ENCODE results near the gene CYLD.

The CYLD gene

DNA sequence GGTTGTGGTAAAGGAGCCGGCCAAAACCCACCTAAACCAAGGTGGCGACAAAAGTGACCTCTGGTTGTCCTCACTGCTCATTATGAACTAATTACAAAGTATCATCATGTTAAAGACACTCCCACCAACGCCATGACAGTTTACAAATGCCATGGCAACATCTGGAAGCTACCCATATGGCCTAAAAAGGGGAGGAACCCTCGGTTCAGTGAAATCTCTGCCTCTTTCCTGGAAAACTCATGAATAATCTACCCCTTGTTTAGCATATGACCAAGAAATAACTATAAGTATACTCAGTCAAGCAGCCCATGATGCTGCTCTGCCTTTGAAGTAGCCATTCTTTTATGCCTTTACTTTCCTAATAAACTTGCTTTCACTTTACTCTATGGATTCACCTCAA, 72.2 kb downstream of the CYLD start:
- TF ChIP-seq, protein P1, sequence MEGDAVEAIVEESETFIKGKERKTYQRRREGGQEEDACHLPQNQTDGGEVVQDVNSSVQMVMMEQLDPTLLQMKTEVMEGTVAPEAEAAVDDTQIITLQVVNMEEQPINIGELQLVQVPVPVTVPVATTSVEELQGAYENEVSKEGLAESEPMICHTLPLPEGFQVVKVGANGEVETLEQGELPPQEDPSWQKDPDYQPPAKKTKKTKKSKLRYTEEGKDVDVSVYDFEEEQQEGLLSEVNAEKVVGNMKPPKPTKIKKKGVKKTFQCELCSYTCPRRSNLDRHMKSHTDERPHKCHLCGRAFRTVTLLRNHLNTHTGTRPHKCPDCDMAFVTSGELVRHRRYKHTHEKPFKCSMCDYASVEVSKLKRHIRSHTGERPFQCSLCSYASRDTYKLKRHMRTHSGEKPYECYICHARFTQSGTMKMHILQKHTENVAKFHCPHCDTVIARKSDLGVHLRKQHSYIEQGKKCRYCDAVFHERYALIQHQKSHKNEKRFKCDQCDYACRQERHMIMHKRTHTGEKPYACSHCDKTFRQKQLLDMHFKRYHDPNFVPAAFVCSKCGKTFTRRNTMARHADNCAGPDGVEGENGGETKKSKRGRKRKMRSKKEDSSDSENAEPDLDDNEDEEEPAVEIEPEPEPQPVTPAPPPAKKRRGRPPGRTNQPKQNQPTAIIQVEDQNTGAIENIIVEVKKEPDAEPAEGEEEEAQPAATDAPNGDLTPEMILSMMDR (IDR thresholded peaks at IDR 0.05; ENCODE audit: insufficient read depth, low read depth, low read length, missing control alignments) = no peak
- no peak overlapping the region for H3K4me3 ChIP-seq (ENCODE audit: low read length)
- no peak for DNase-seq (ENCODE audit: low read depth)

DNA sequence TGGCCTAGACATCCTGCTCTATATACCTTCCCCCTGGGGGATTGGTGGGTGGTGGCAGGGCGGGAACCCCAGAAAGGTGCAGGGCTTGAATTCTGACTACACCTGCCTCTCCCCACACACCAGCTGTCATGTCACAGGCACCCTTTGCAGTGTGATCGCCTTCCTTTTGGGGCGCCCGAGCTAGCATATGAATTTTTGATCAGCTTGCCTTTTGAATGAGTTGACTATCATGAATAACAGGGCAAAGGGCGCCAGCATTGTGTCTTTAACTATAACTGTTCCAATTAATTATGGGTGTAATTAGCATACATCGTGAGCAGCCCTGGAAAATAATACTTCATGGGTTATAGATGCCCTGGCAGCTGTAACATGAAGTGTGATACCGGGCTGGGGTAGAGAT, 72.7 kb downstream of the CYLD start:
- DNase-seq (ENCODE audit: low read depth) = no peak
- TF ChIP-seq, protein P1 (IDR thresholded peaks at IDR 0.05; ENCODE audit: insufficient read depth, low read depth, low read length, missing control alignments) = no peak
- no peak overlapping the region for H3K4me3 ChIP-seq (ENCODE audit: low read length)

GRCh38 chr16:50815382-50815781, 73.5 kb downstream of the CYLD start:
- H3K4me3 ChIP-seq (ENCODE audit: low read length) = no peak overlapping the region
- TF ChIP-seq, protein P1 (IDR thresholded peaks at IDR 0.05; ENCODE audit: insufficient read depth, low read depth, low read length, missing control alignments) = no peak
- DNase-seq (ENCODE audit: low read depth) = no peak

DNA sequence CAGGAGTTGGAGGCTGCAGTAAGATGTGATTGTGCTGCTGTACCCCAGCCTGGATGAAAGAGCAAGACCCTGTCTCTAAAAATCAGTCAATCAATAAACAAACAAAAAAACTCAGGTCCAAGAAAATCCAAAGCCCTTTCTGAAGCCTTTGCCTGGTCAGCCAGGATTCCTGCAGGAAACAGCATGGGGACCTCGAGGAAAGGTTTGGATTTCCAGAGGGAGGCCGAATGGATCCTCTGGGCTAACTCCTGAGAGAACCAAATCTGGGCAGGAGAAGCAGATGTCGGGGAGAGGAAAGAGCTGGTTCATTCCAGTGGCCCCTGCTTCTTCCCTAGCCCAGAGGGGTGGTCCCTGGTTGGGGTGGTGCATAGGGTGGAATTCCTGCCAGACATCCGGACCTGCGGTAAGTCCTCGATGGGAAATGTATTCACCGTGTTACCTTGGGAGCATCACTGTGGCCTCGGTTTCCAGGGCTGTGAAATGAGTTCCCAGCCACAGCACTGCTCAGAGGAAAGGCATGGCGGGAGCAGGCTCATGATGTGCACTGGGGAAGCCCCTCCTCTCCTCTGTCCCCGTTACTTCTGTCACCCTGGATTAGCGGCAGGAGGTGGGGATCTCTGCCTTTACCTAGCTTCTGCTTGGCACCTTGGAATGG, 75.1 kb downstream of the CYLD start:
- DNase-seq (ENCODE audit: low read depth) = no peak
- no peak overlapping the region for H3K4me3 ChIP-seq (ENCODE audit: low read length)
- TF ChIP-seq, protein P1 (IDR thresholded peaks at IDR 0.05; ENCODE audit: insufficient read depth, low read depth, low read length, missing control alignments) = no peak

- H3K4me3 ChIP-seq (ENCODE audit: low read length) = no peak overlapping the region
- TF ChIP-seq, protein P1 (IDR thresholded peaks at IDR 0.05; ENCODE audit: insufficient read depth, low read depth, low read length, missing control alignments) = no peak
- DNase-seq (ENCODE audit: low read depth) = no peak
Observed at GRCh38 chr16:50818380-50818779, 76.5 kb downstream of the CYLD start.

DNA sequence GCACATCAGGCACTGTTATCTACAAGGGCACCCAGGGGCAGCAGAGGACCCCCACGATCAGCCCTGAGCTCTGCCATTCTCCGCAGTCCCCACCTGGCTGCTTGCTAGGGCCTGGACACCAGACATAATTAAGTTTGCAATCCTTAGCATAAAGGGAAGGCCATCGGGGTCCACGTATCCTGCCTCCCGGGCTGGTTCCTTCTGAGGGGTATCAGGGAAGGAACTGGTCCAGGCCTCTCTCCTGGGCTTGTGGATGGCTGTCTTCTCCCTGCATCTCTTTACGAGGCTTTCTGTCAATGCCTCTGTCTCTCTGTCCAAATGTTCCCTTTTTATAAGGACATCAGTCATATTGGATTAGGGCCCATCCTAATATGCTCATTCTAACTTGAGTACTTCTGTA, 77.8 kb downstream of the CYLD start:
- no peak overlapping the region for H3K4me3 ChIP-seq (ENCODE audit: low read length)
- TF ChIP-seq, protein P1 (IDR thresholded peaks at IDR 0.05; ENCODE audit: insufficient read depth, low read depth, low read length, missing control alignments) = no peak
- no peak for DNase-seq (ENCODE audit: low read depth)

DNA sequence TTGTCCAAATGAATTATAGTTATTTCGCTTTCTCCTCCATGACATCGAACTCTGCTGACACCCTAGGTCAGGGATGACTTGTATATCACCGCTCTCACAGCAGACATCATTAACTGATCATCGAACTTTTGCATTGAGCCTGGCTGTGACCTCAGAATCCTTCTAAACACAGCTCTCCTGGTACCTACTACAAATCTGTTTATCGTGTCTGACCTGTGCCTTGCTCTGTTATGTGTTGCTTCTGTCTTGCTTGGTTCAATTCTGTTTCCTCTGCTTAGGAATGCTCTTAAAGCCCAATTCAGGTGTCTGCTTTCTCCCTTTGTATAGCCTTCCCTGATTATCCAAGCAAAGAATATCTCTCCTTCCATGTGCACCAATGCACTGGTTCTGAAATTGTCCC, 78.3 kb downstream of the CYLD start:
- TF ChIP-seq, protein P1 (IDR thresholded peaks at IDR 0.05; ENCODE audit: insufficient read depth, low read depth, low read length, missing control alignments) = no peak
- H3K4me3 ChIP-seq (ENCODE audit: low read length) = no peak overlapping the region
- DNase-seq (ENCODE audit: low read depth) = no peak
